Right ventricle myocardium superior (tissue), 1 donor: ENCODE results near the gene DUSP2. TPM values are rescaled to one million over a fixed set of nuclear protein-coding genes. Genes with fewer than 3 reads are reported as not detected.

Source experiments
- ATAC-seq: fragments of 200-7000 bp; cut with Tn5 transposase; one replicate; pipeline ENCODE4 v1.9.1; 2020; ENCODE audit warnings: mild to moderate bottlenecking; ENCODE audit not compliant: poor library complexity
- DNase-seq: peaks from one replicate; pipeline ENCODE4 v3.0.0-alpha.2; 2020
- intact Hi-C: fragments of 100-400 bp; cut with DNase I; formaldehyde crosslinking; loops from one replicate; pipeline ENCODE4 v1.11.2; 2022
- total RNA-seq: library from RNA; stranded (reverse); fragmentation: NEBNext Ultra II Directional; extraction: Animal tissue kit (Norgen Biotek cat#: 25700); gene quantifications from one replicate; pipeline ENCODE4 v1.2.1, GENCODE V29; 2021
- donor health status: DM: no; HTN: yes; CAD: no; lungs with severe emphysema.

DUSP2 gene
- total RNA-seq, 1 donor from 2014 or later = 1.5 TPM

DNA sequence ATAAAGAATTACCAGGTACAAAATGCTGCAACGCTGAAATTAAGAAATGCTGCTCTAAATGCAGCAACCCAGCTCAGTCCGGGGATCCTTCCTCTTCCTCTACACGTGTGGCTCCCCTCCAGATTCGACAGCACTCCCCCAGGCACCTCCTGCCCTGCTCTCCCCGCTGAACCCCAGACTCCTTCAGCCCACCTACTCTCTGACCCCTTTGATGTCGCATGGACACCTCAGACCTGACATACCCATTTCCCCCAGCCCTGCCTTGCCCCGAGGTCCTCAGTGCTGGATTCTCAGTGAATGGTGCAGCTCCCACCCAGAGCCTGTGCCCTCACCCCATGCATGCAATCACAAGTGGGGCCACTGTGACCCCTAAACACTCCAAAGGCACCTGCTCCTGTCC, 24.2 kb downstream of the DUSP2 start:
- intact Hi-C loops = no loop called here
- ATAC-seq = no peak
- DNase-seq = no peak

DNA sequence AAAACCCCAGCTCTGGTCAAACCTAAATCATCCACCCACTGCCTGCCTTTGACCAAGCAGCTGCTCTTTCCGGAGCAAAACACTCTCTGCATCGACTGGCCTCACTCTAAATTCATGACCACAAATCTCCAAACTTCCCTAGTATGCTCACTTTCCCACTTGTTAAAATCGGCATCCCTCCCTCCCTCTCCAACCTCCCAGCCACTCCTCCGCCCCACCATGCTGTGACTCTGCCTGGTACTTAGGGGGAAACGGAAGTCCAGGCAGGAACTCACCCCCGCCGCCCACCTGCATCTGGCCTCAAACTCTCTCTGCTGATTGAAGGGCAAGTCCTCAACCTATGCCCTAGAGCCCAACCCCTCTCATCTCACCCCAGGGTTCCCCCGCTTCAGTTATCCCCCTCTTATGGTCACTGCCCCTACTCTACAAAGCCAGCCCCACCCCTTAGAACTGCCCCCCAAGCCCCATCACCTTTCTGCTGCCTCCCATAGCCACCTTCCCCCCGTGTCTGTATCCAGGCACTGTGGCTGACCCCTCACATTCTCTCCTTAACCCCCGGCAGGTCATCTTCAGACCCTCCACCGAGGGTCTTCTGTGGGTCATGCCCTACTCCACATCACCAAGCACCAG, 25.0 kb downstream of the DUSP2 start:
- DNase-seq = peak; percentile 33
- no peak for ATAC-seq
- intact Hi-C loops = no loop called here

DNA sequence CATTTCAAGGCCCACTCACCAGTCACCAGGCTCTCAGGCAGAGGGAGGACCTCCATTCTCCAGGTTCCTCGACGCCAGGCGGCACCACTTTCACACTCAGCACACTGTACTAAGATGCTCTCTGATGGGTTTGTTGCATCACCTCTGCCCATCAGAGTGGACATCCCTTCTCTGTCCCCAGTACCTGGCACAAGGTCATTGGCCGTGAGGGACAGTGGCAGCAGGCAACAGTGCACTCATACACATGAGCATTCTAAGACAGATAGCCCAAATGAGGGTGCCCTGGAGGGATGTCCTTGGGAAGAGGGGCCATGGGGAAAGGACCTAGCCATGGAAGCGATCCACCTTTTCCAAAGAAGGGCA, 25.9 kb downstream of the DUSP2 start:
- ATAC-seq (no peak), DNase-seq (peak; percentile 7)
- intact Hi-C loops = no loop called here

DNA sequence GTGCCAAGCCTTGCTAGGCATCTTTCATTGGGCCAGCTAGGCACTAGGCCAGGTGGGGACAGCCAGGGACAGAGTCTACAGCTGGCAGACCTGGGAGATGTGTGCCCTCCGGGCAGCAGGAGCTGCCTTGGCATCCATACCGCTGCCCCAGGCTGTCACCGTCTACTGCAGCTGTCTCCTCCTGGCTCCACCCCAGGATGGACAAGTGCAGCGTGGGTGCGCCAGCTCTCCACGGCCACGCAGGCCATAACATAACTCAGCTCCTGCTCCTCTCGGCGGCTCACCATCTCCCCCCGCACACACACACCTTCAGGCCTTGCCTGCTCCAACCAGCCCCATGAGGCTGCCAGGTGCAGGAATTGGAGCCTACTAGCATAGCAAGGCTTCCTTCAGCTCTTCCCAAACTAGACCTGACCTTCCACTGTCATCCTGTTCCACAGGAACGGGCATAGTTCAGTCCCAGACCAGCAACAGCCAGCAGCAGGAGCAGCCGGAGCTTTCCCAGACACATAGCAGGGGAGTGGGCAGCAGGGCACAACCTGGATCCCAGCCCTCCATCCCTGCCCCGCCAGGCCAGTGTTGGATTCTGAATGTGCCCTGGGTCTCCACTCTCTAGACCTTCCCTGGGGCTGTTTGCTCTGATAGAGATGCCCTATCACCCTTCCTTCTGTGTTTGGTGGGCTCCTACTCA, 26.4 kb downstream of the DUSP2 start:
- DNase-seq = peak; percentile 28
- intact Hi-C loops = no loop called here
- no peak for ATAC-seq

DNA sequence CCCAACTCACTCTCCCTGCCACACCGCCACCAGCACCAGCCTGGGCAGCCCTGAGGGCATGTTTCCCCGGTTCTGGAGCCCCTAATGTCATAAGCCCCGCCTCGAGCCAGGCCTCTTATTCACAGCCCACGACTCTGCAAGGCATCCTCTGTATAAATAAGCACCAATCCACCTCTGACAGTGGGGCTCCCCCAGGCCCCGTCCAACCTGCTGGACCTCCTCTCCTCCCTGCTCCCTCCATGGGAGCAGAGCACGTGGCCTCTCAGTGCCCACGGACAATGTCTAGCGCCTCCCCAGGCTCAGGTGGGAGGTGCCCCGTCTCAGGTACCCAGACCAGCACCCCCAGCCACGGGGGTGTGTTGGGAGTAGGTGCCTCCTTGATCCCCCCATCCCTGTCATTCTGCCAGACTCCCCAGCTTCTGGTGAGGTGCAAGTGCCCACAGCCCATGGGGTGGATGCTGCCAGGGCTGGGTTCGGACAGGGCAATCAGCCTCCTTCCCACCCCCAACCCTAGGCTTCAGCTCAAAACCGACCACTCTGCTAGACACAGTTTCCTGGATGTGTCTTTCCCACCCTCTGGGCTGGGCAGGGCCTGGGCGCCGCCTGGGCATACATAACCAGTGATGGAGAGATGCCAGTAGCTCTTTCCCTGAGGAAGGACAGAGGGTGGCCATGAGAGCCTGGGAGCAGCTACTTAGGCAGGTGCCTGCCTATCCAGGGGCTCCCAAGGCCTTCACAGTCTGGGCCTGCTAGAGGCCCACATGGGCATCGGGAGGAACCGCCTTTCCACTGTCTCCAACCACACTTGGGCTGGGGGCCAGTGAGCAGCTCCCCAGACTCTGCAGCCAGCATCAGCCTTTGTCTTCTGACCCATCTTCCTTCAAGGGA, 27.3 kb downstream of the DUSP2 start:
- DNase-seq (peak; percentile 26), ATAC-seq (no peak)
- intact Hi-C loops = no loop called here

DNA sequence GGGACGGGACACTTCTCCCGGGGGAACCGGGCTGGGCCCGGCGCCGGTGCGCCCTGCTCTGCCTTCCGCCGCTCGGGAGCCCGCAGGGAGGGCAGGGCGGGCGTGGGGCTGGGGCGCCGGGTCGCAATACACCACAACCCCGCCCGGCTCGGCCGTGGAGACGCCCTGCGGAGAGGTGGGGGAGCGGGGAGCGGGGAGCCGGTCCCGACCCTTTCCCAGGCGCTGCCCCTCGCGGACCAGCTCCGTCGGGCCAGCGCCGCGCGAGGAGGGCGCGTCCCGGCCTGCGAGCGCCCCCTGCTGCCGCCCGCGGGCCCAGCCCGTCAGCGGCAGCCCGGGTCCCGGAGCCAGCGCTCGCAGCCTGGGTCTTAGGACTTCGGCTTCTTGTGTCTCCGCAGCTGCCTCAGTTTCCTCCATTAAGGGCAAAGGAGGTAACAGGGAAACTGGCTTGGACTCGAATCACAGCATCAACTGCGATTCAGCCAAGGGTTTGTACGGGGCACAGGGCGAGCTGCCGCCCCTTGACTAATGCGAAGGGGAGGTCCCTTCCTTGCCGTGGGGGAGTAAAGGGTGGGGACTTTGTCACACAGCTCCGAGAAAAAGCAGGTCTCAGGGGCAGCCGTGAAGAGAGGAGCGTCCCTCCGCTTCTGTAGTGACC, 28.2 kb downstream of the DUSP2 start:
- intact Hi-C loops = no loop called here
- ATAC-seq = peak; percentile 91

DNA sequence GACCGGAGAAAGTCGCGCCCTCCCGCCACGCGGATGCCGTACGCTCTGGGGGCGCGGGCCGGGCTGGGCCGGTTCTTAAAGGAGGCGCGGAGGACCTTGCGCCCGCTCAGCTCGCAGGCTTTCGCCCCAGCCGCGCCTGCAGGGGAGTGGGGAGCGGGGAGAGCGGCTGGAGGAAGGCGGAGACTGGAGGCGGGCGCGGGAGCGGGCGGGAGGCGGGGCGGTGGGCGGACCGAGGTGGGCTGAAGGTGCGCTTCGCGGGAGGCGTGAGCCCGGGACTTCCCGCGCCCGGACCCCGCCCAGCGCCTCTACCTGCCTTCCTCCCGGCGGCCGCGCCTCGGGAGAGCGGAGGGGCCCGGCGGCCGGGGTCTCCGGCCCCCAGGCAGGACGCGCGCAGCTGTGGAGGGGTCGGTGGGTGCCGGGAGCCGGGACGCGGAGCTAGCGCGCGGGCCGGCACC, 28.8 kb downstream of the DUSP2 start, which contains the start of gene ADRA2B:
Gene ADRA2B, minus strand, starts transcription at position 148 of the 455 bp plus-strand sequence. CDS start 422 bp downstream, outside the sequence.
- DNase-seq = peak; percentile 70
- intact Hi-C loops = no loop called here
- ATAC-seq = peak; percentile 80

More for the DNA sequence above, 28.2 kb downstream of the DUSP2 start:
- peak; percentile 65 for DNase-seq

DNA sequence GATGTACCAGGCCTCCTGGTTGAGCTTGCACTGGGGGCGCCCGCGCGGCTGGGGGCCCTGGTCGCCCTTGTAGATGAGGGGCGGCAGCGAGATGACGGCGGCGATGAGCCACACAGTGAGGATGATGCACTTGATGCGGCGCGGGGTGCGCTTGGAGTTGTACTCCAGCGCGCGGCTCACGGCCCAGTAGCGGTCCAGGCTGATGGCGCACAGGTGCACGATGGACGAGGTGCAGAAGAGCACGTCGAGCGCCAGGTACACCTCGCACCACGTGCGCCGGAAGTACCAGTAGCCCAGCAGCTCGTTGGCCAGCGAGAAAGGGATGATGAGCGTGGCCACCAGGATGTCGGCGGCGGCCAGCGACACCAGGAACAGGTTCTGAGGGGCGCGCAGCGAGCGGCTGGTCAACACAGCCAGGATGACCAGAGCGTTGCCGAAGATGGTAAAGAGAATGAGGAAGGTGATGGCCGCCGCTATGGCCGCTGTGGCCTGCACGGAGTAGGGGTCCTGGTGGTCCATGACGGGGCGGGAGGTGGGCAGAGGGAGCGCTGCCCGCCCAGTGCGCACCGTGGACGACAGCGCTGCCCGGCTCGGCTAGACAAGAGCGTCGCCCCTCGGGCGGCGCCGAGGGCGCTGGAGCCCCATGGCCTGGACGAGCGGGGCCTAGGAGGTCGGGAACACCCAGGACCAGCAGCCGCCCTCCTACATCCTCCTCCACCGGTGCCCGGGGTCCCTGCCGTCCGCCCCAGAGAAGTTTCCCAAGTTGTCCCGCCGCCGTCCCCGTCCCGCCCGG, 29.4 kb downstream of the DUSP2 start:
- DNase-seq (peak; percentile 46), ATAC-seq (peak; percentile 17)
- intact Hi-C loops = no loop called here

DNA sequence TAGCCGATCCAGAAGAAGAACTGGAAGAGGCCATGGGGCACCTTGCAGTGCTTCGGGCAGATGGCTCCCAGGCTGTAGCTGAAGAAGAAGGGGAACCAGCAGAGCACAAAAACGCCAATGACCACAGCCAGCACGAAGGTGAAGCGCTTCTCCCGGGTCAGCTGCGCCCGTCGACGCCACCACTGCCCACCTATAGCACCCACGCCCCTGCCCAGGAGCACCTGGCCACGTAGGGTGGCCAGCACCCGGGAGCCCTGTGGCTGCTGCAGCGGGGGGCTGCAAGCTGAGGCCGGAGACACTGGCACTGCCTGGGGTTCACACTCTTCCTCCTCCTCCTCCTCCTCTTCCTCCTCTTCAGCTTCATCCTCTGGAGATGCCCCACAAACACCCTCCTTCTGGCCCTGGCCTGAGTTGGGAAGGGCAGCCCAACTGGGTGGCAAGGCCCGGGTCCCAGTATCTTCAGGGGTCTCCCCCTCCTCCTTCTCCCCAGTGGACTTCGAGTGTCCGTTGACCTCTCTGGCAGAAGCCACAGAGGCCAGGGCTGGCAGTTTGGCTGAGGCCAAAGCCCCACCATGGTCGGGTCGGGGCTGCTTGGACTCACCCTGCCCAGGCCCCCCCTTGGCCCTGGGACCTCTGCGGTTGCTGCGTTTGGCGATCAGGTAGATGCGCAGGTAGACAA, 30.2 kb downstream of the DUSP2 start:
- ATAC-seq (no peak), DNase-seq (peak; percentile 26)
- intact Hi-C loops = loop anchor here (5.0 kb wide), 1 partner anchor 38 kb away; no protein-coding TSS in a partner anchor

DNA sequence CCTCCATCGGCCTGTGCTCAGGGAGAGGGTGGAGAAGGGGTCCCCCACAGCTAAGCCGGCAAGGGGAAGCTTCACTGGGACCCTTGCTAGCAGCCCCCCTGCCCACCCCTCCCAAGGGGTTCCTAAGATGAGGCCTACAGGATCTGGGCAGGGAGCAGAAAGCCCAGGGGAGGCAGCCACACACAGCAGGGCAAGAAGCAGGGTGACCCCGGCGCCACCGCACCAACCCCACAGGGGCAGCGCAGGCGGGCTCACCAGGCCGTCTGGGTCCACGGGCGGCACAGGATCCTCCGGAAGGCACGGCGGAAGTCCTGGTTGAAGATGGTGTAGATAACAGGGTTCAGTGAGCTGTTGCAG, 30.7 kb downstream of the DUSP2 start:
- intact Hi-C loops = loop anchor here (5.0 kb wide), 1 partner anchor 37 kb away; no protein-coding TSS in a partner anchor
- ATAC-seq = no peak
- DNase-seq = peak; percentile 37

DNA sequence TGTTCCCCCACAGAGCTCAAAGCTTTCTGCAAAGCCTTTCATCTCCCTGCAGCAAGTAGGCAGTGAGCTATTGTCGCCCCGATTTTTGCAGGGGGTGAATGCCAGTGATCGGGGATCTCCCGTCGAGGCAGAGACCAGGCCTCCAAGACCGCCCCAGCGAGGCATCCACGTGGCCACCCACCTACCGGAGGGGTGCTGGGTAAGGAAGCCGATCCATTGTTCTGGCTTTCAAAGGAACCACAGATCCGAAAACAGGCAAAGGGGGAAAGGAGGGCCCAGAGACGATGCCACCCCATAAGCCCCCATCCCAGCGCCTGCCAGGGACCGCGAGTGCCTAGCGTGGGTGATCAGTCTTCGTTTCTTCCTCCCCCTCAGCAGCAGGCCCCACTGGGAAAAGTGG, 31.3 kb downstream of the DUSP2 start:
- intact Hi-C loops = loop anchor here (5.0 kb wide), 1 partner anchor 37 kb away; no protein-coding TSS in a partner anchor
- DNase-seq (peak; percentile 18), ATAC-seq (no peak)

DNA sequence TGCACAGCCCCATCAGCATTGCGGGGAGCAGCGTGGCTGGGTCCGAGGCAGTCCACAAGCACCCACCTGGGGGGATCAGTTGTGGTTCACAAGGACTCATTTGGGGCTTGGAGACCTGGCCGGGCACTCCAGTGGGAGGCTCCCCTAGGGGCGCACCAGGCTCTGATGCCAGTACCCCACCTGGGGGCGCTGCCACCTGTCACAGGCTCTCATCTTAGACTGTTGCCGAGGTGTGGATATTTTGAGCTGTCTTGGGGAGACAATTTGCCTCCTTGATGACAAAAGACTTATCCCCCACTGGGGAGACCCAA, 31.9 kb downstream of the DUSP2 start:
- intact Hi-C loops = loop anchor here (5.0 kb wide), 1 partner anchor 36 kb away; no protein-coding TSS in a partner anchor
- DNase-seq (peak; percentile 11), ATAC-seq (no peak)

DNA sequence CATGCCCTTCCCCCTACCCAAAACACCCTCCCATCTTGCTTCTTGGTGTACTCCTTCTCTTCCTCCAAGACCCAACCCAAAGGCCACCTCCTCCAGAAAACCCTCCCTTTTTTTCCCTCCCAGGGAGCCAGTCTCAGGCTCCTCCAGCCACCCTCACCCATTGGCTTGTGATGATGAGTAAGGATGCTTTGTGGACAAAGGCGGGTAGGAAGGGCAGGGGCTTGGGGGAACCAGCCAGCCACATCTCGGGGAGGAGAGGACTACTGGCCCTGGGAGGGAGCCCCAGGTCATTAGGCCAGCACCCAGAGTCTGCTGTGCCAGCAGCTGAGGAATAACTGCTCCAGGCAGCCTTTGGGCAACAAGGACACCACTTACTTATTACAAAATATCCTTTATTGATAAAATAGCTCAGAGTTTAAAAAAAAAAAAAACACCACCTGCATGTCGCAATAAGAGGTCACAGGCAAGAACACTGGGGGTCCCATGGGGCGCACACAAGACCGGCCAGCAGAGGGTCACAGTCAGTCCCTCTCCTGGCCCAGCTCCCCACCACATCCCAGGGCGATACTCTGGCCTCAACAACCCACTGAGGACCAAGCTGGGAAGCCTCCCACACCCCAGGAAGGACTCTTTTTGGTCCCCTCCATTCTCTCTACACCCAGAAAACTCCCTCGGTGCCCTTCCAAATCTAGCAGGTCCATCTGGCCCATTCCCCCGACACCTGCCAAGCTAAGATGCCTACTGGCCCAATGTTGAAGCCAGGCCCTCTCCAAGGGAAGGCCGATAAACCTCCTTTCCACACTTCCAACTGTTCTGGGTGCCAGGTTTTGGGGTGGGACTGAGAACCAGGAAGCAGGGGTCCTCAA, 32.5 kb downstream of the DUSP2 start:
- DNase-seq (peak; percentile 21), ATAC-seq (no peak)
- intact Hi-C loops = loop anchor here (5.0 kb wide), 1 partner anchor 35 kb away; no protein-coding TSS in a partner anchor

DNA sequence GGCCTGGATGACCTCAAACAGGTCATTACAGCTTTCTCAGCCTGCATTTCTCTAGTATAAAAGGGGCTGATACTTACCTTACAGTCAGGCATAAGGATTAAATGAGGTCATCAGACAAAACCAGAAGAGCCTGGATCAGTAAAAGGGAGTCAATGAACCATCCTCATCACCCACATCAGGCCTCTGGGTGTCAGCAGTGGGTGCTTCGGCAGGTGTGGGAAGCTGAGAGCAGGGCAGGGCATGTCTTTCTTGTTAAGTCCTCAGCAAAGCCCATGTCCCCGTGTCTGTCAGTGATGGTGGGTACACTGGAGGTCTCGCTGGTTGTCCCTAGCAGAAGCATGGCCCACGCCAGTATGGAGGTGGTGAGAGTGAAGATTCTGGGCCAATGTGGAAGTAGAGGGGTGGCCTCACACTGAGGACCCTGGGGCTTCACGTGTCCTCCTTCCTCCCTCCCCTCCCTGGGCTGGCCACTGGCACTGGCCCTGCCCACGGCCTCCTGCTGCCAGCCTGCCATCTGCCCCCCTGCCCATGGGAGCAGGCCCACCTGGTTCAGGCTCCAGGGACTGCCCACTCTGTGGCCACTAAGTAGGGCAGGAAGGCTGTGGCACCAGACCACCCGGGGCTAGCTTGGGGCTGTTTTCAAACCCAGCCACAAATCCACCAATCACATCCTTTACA, 33.3 kb downstream of the DUSP2 start:
- intact Hi-C loops = loop anchor here (5.0 kb wide), 1 partner anchor 35 kb away; no protein-coding TSS in a partner anchor
- ATAC-seq = no peak
- DNase-seq = no peak

DNA sequence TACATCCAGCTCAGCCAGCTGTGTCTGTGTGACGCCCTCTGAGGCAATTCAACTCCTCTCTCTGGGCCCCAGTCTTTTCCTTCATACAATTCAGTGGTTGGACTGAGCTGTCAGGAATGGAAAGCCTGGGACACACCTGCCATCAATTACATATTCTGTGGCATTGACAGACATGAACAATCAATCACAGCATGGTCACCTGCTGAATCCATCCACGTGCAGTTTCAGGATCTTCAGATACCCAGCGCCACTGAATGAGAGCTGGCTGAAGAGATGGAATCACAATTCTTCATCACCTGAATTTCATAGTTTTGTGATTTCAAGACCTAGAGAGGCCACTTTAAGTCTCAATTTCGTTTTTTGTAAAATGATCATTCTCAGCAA, 34.0 kb downstream of the DUSP2 start:
- ATAC-seq (no peak), DNase-seq (no peak)
- intact Hi-C loops = loop anchor here (5.0 kb wide), 1 partner anchor 34 kb away; no protein-coding TSS in a partner anchor
